HL-60 (cell line): ENCODE results near the gene ANKRD63.

Experiments
- DNase-seq, 2 experiments: peaks; one replicate each; pipeline ENCODE4 v3.0.0-alpha.2; 2010 to 2020; ENCODE audit warnings: low read depth in 1 of 2, low spot score in 1 of 2
- H3K27ac ChIP-seq: fragments of 250-450 bp; sonication (Bioruptor Pico); replicated peaks from 2 replicates; pipeline ENCODE4 v1.5.1; 2020; ENCODE audit warnings: mild to moderate bottlenecking, moderate library complexity
- H3K27me3 ChIP-seq: fragments of 250-450 bp; sonication (Bioruptor Pico); 2 replicates; pipeline ENCODE4 v1.5.1; 2021; ENCODE audit warnings: mild to moderate bottlenecking, moderate library complexity; ENCODE audit not compliant: insufficient read depth, poor library complexity, severe bottlenecking
- H3K4me3 ChIP-seq: replicated peaks from 2 replicates; pipeline ENCODE4 v1.5.1; 2011; ENCODE audit warnings: mild to moderate bottlenecking, control low read depth, low read length; ENCODE audit not compliant: insufficient read depth
- GABPA ChIP-seq: IDR thresholded peaks from 2 replicates; pipeline ENCODE4 v1.6.1; 2012; ENCODE audit warnings: low read depth
- POLR2AphosphoS5 ChIP-seq: IDR thresholded peaks from 2 replicates; pipeline ENCODE4 v1.6.1; 2012; ENCODE audit warnings: low read depth
- SPI1 ChIP-seq: IDR thresholded peaks from 2 replicates; pipeline ENCODE4 v1.6.1; 2012; ENCODE audit warnings: low read depth, mild to moderate bottlenecking, borderline replicate concordance
- TF ChIP-seq, protein P1 (sequence below): IDR thresholded peaks from one replicate; pipeline ENCODE4 v1.5.1; 2011; ENCODE audit warnings: low read length, control low read depth, inconsistent platforms; ENCODE audit not compliant: insufficient read depth
- TF ChIP-seq, protein P2 (sequence below): IDR thresholded peaks from 2 replicates; pipeline ENCODE4 v1.6.1; 2012; ENCODE audit warnings: low read depth; ENCODE audit not compliant: insufficient replicate concordance

Gene ANKRD63

DNA sequence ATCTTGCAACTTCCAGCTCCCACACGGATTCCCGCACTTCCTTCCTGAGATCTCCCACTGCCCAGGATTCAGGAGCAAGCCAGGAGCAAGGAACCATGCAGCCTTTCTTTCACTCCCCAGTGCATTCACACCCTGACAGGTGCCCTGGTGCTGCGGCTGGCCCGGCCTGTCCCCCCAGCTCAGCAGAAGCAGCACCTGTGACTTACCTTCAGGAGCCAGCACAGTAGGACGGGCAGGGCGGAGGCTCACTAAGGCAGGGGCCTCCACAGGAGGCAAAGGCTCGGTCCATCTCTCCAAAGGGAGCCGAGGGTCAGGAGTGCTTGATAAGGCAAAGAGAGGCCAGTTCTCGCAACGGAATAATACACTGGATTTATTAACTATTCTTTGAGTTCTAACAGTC is 4.8 kb downstream of the ANKRD63 start:
- Histone ChIP-seq H3K4me3 (no peak overlapping the region), H3K27me3 (no peaks in the 10 kb centered on the region), H3K27ac (no peak overlapping the region)
- TF ChIP-seq, protein P1, sequence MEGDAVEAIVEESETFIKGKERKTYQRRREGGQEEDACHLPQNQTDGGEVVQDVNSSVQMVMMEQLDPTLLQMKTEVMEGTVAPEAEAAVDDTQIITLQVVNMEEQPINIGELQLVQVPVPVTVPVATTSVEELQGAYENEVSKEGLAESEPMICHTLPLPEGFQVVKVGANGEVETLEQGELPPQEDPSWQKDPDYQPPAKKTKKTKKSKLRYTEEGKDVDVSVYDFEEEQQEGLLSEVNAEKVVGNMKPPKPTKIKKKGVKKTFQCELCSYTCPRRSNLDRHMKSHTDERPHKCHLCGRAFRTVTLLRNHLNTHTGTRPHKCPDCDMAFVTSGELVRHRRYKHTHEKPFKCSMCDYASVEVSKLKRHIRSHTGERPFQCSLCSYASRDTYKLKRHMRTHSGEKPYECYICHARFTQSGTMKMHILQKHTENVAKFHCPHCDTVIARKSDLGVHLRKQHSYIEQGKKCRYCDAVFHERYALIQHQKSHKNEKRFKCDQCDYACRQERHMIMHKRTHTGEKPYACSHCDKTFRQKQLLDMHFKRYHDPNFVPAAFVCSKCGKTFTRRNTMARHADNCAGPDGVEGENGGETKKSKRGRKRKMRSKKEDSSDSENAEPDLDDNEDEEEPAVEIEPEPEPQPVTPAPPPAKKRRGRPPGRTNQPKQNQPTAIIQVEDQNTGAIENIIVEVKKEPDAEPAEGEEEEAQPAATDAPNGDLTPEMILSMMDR: no peak
- TF ChIP-seq, protein P2, sequence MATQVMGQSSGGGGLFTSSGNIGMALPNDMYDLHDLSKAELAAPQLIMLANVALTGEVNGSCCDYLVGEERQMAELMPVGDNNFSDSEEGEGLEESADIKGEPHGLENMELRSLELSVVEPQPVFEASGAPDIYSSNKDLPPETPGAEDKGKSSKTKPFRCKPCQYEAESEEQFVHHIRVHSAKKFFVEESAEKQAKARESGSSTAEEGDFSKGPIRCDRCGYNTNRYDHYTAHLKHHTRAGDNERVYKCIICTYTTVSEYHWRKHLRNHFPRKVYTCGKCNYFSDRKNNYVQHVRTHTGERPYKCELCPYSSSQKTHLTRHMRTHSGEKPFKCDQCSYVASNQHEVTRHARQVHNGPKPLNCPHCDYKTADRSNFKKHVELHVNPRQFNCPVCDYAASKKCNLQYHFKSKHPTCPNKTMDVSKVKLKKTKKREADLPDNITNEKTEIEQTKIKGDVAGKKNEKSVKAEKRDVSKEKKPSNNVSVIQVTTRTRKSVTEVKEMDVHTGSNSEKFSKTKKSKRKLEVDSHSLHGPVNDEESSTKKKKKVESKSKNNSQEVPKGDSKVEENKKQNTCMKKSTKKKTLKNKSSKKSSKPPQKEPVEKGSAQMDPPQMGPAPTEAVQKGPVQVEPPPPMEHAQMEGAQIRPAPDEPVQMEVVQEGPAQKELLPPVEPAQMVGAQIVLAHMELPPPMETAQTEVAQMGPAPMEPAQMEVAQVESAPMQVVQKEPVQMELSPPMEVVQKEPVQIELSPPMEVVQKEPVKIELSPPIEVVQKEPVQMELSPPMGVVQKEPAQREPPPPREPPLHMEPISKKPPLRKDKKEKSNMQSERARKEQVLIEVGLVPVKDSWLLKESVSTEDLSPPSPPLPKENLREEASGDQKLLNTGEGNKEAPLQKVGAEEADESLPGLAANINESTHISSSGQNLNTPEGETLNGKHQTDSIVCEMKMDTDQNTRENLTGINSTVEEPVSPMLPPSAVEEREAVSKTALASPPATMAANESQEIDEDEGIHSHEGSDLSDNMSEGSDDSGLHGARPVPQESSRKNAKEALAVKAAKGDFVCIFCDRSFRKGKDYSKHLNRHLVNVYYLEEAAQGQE: no peak
- TF ChIP-seq SPI1: no peak
- no peak for TF ChIP-seq POLR2AphosphoS5
- TF ChIP-seq GABPA: no peak
- DNase-seq: no peak

DNA sequence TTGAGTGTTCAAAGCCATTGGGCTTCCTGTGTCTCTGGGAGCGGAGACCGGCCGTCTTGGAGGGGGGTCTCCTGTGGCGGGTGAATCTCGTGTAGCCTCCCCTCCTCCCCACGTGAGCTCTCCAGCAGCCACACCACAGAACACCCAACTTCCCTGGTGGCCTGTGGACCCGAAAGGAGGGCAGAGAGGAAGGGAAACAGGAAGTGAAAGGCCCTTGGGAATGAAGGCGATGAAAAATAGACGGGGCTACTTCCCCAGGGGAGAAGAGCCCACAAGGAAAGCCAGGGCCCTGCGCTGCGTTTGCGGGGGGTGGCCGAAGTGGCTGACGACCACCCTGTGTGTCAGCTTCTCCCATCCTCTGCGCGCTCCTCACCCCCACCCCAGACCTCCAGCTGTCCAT is 5.4 kb downstream of the ANKRD63 start:
- no peak overlapping the region for H3K27ac ChIP-seq
- no peaks in the 10 kb centered on the region for H3K27me3 ChIP-seq
- H3K4me3 ChIP-seq: no peak overlapping the region; the same call in 1 of the 2 replicates
- TF ChIP-seq GABPA (no peak), SPI1 (peak; percentile 90; the same call in 1 of the 2 replicates)
- TF ChIP-seq, protein P2: no peak
- DNase-seq: peak in 1 of 2 experiments; percentile 53

DNA sequence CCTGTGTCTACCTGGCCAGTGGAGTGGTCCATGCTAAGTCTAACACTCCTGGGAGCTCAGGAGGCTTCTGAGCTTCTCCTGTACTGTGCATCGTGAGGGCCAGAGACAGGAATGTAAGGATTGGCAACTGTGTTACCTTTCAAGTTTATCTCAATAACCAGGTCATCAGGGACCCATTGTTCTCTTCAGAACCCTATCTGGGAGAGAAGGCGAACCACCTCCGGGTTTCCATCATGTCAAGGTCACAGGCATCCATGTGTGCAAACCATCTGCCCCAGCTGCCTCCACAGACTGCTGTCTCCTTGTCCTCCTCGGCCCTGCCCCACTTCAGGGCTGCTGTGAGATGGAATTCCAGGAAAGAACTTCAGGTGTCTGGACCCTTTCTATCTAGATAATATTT is 5.9 kb downstream of the ANKRD63 start:
- H3K27me3 ChIP-seq: no peaks in the 10 kb centered on the region
- H3K4me3 ChIP-seq: no peak overlapping the region
- no peak overlapping the region for H3K27ac ChIP-seq
- no peak for DNase-seq
- TF ChIP-seq GABPA (no peak), POLR2AphosphoS5 (no peak)
- TF ChIP-seq, protein P1: no peak
- TF ChIP-seq, protein P2: no peak

DNA sequence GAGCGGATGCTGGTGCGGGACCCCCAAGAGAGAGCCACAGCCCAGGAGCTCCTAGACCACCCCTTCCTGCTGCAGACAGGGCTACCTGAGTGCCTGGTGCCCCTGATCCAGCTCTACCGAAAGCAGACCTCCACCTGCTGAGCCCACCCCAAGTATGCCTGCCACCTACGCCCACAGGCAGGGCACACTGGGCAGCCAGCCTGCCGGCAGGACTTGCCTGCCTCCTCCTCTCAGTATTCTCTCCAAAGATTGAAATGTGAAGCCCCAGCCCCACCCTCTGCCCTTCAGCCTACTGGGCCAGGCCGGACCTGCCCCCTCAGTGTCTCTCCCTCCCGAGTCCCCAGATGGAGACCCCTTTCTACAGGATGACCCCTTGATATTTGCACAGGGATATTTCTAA is 6.9 kb downstream of the ANKRD63 start:
- TF ChIP-seq, protein P1: no peak
- no peak for TF ChIP-seq GABPA
- TF ChIP-seq, protein P2: no peak
- DNase-seq: no peak
- no peaks in the 10 kb centered on the region for H3K27me3 ChIP-seq
- H3K4me3 ChIP-seq: no peak overlapping the region
- H3K27ac ChIP-seq: no peak overlapping the region
